Naive thymus-derived CD4-positive, alpha-beta T cell (primary cell): Measurements from ENCODE around the gene CERS6. TPM values are rescaled to one million over a fixed set of nuclear protein-coding genes. Genes with fewer than 3 reads are reported as not detected.
A peak's percentile ranks its signal among the peaks of the same experiment; 100 is the strongest.

Experiments used
- ATAC-seq: fragments of 150-1000 bp; cut with Tn5 transposase; 2 replicates; pipeline ENCODE4 v1.10.0; 2021; ENCODE audit warnings: mild to moderate bottlenecking, moderate library complexity
- CTCF ChIA-PET: fragments of 350-600 bp; sonication (Branson Sonifier 250); formaldehyde crosslinking; loops from one replicate; lab custom pipeline; 2021; ENCODE audit warnings: antibody characterized with exemption; lab: Charles Lee
- POLR2A ChIA-PET: fragments of 350-600 bp; sonication (Branson Sonifier 250); formaldehyde crosslinking; loops from one replicate; lab custom pipeline; 2021; ENCODE audit warnings: antibody characterized with exemption, inconsistent platforms; lab: Charles Lee
- DNase-seq, 9 donors: peaks; one replicate each; pipeline versions ENCODE4 v3.0.0 to v3.0.0-alpha.2; 2020 to 2022; ENCODE audit warnings: mixed read lengths in 1 of 9
- H3K27ac ChIP-seq: one replicate; pipeline ENCODE4 v1.7.0; 2013; ENCODE audit warnings: mild to moderate bottlenecking, low read depth, low read length, moderate library complexity
- H3K27me3 ChIP-seq, 2 donors: one replicate each; pipeline ENCODE4 v1.7.0; 2013; ENCODE audit warnings: low read length in 2 of 2, mild to moderate bottlenecking in 2 of 2, moderate library complexity in 2 of 2; ENCODE audit not compliant: control insufficient read depth in 2 of 2, insufficient read depth in 2 of 2
- H3K36me3 ChIP-seq, 3 experiments: 1 replicate in 2 of 3; 2 replicates in 1 of 3; pipeline ENCODE4 v1.7.0; 2013; ENCODE audit warnings: low read length in 3 of 3, mild to moderate bottlenecking in 3 of 3, moderate library complexity in 1 of 3; ENCODE audit not compliant: insufficient read depth in 3 of 3, control insufficient read depth in 2 of 3
- H3K4me1 ChIP-seq, 2 donors: one replicate each; pipeline ENCODE4 v1.7.0; 2013; ENCODE audit warnings: low read length in 2 of 2, mild to moderate bottlenecking in 2 of 2, moderate library complexity in 1 of 2; ENCODE audit not compliant: control insufficient read depth in 2 of 2, insufficient read depth in 2 of 2
- H3K4me3 ChIP-seq: 2 replicates; pipeline ENCODE4 v1.7.0; 2013; ENCODE audit warnings: mild to moderate bottlenecking, low read length
- H3K9me3 ChIP-seq, 3 experiments: 1 replicate in 2 of 3; 2 replicates in 1 of 3; pipeline ENCODE4 v1.7.0; 2013; ENCODE audit warnings: low read length in 3 of 3; ENCODE audit not compliant: control insufficient read depth in 2 of 3
- H3K27ac Mint-ChIP-seq, 9 donors: one replicate each; pipeline ENCODE4 v1.8.0; 2020 to 2022; ENCODE audit warnings: mixed read lengths in 9 of 9, mild to moderate bottlenecking in 8 of 9, moderate library complexity in 5 of 9, inconsistent platforms in 2 of 9
- H3K27me3 Mint-ChIP-seq, 5 donors: one replicate each; pipeline ENCODE4 v1.8.0; 2021 to 2022; ENCODE audit warnings: mixed read lengths in 5 of 5, mild to moderate bottlenecking in 1 of 5
- H3K36me3 Mint-ChIP-seq, 5 donors: one replicate each; pipeline ENCODE4 v1.8.0; 2020 to 2022; ENCODE audit warnings: mixed read lengths in 5 of 5, mild to moderate bottlenecking in 3 of 5, inconsistent platforms in 1 of 5
- H3K4me1 Mint-ChIP-seq, 7 donors: one replicate each; pipeline ENCODE4 v1.8.0; 2020 to 2022; ENCODE audit warnings: mixed read lengths in 7 of 7, mild to moderate bottlenecking in 3 of 7, inconsistent platforms in 1 of 7
- H3K4me3 Mint-ChIP-seq, 10 donors: one replicate each; pipeline ENCODE4 v1.8.0; 2020 to 2022; ENCODE audit warnings: mild to moderate bottlenecking in 10 of 10, mixed read lengths in 10 of 10, moderate library complexity in 6 of 10, inconsistent platforms in 2 of 10
- H3K9me3 Mint-ChIP-seq, 11 donors: one replicate each; pipeline ENCODE4 v1.8.0; 2020 to 2022; ENCODE audit warnings: mixed read lengths in 11 of 11, mild to moderate bottlenecking in 4 of 11, inconsistent platforms in 1 of 11, moderate library complexity in 1 of 11
- intact Hi-C, 2 donors: fragments of 100-400 bp; cut with micrococcal nuclease; formaldehyde crosslinking; loops; one replicate each; pipeline ENCODE4 v1.15.1; 2023
- polyA plus RNA-seq, 2 donors: library from polyadenylated mRNA; unstranded; fragments of 300-500 nt; fragmentation: Illumina TruSeq; gene quantifications; one replicate each; pipeline ENCODE4 v1.2.3, GENCODE V29; 2021
- total RNA-seq, 6 experiments: library from RNA in 5 of 6; stranded (reverse) in 5 of 6; gene quantifications; 1 replicate in 5 of 6; 2 replicates in 1 of 6; pipeline ENCODE4 v1.2.3 and lab custom pipeline; 2021 to 2026

CERS6 gene
- total and polyA plus RNA-seq, 7 experiments from 2014 or later, result 9.1 to 28.4 (median 19.7) TPM

GRCh38 chr2:168482269-168482668 lies 26.2 kb downstream of the CERS6 start:
- Histone ChIP-seq H3K9me3 (no peaks in the 10 kb centered on the region), H3K27ac (no peak overlapping the region), H3K4me3 (no peak overlapping the region), H3K27me3 (no peaks in the 10 kb centered on the region), H3K36me3 (no peaks in the 10 kb centered on the region), H3K4me1 (peaks cover 0 to 3% of the 10 kb centered on the region in 2 donors)
- ChIA-PET POLR2A (interaction anchor here (0.6 to 2.1 kb wide), 4 partner anchors 8 to 137 kb away, joined by 3 to 10 read pairs (median 4); no protein-coding TSS in a partner anchor), CTCF (interaction anchor here (1.1 to 1.6 kb wide), 2 partner anchors 21 to 136 kb away, joined by 3 to 6 read pairs; no protein-coding TSS in a partner anchor)
- Mint-ChIP-seq H3K27me3 (peaks cover 0 to 5% (median 0%) of the 10 kb centered on the region in 5 donors), H3K27ac (peak overlapping the region in 2 of 9 donors; percentile 11 to 23), H3K36me3 (peaks cover 0 to 19% (median 12%) of the 10 kb centered on the region in 5 donors), H3K9me3 (peaks cover 0 to 9% (median 3%) of the 10 kb centered on the region in 11 donors), H3K4me1 (peaks cover 8 to 91% (median 74%) of the 10 kb centered on the region in 7 donors), H3K4me3 (no peak overlapping the region)
- intact Hi-C loops, result loop anchor here in 1 of 2 donors (1.0 kb wide), 1 partner anchor 8 kb away; no protein-coding TSS in a partner anchor
- ATAC-seq (no peak), DNase-seq (no peak)

- no peaks in the 10 kb centered on the region for H3K9me3 ChIP-seq
- ATAC-seq, result no peak
- H3K4me1 ChIP-seq, result peaks cover 0 to 3% of the 10 kb centered on the region in 2 donors
- POLR2A ChIA-PET, result interaction anchor here (0.6 to 1.3 kb wide), 4 partner anchors 11 to 48 kb away, joined by 3 to 4 read pairs (median 3); no protein-coding TSS in a partner anchor
- Mint-ChIP-seq H3K36me3 (peaks cover 0 to 21% (median 12%) of the 10 kb centered on the region in 5 donors), H3K27ac (peak overlapping the region in 3 of 9 donors; percentile 8 to 65 (median 23)), H3K4me1 (peaks cover 5 to 83% (median 65%) of the 10 kb centered on the region in 7 donors), H3K9me3 (peaks cover 0 to 13% (median 3%) of the 10 kb centered on the region in 11 donors), H3K27me3 (peaks cover 0 to 5% (median 0%) of the 10 kb centered on the region in 5 donors), H3K4me3 (peak overlapping the region in 1 of 10 donors; percentile 26)
- intact Hi-C loops, result loop anchor here in 1 of 2 donors (1.0 kb wide), 1 partner anchor 7 kb away; no protein-coding TSS in a partner anchor
- H3K27ac ChIP-seq, result no peak overlapping the region
- CTCF ChIA-PET, result interaction anchor here (0.9 to 1.6 kb wide), 2 partner anchors 15 to 21 kb away, joined by 3 to 6 read pairs; no protein-coding TSS in a partner anchor
- H3K27me3 ChIP-seq, result no peaks in the 10 kb centered on the region
- no peak for DNase-seq
- H3K36me3 ChIP-seq, result no peaks in the 10 kb centered on the region
- no peak overlapping the region for H3K4me3 ChIP-seq
Measured at GRCh38 chr2:168482952-168483831, 27.1 kb downstream of the CERS6 start.

- POLR2A ChIA-PET, result interaction anchor here (0.8 kb wide), 1 partner anchor 30 kb away, joined by 5 read pairs; the partner anchor contains the start of gene CERS6
- no peak overlapping the region for H3K27ac ChIP-seq
- no peaks in the 10 kb centered on the region for H3K36me3 ChIP-seq
- H3K9me3 Mint-ChIP-seq, result peaks cover 0 to 18% (median 3%) of the 10 kb centered on the region in 11 donors
- H3K27ac Mint-ChIP-seq, result peak overlapping the region in 2 of 9 donors; percentile 26
- peaks cover 11 to 15% of the 10 kb centered on the region in 2 donors for H3K4me1 ChIP-seq
- ATAC-seq (no peak), DNase-seq (no peak)
- intact Hi-C loops, result no loop called here
- no peak overlapping the region for H3K4me3 Mint-ChIP-seq
- CTCF ChIA-PET, result no interaction called here
- peaks cover 27 to 84% (median 66%) of the 10 kb centered on the region in 7 donors for H3K4me1 Mint-ChIP-seq
- H3K27me3 ChIP-seq, result no peaks in the 10 kb centered on the region
- no peaks in the 10 kb centered on the region for H3K9me3 ChIP-seq
- peaks cover 0 to 5% (median 0%) of the 10 kb centered on the region in 5 donors for H3K27me3 Mint-ChIP-seq
- peaks cover 0 to 25% (median 12%) of the 10 kb centered on the region in 5 donors for H3K36me3 Mint-ChIP-seq
- H3K4me3 ChIP-seq, result no peak overlapping the region
Measured at GRCh38 chr2:168486477-168486876, 30.4 kb downstream of the CERS6 start.

- ChIA-PET POLR2A (interaction anchor here (0.6 to 2.0 kb wide), 10 partner anchors 9 to 107 kb away, joined by 3 to 10 read pairs (median 4); no protein-coding TSS in a partner anchor), CTCF (interaction anchor here (0.9 kb wide), 2 partner anchors 14 to 86 kb away, joined by 3 to 4 read pairs; no protein-coding TSS in a partner anchor)
- peaks cover 0 to 18% (median 4%) of the 10 kb centered on the region in 11 donors for H3K9me3 Mint-ChIP-seq
- H3K36me3 Mint-ChIP-seq, result peaks cover 0 to 33% (median 18%) of the 10 kb centered on the region in 5 donors
- intact Hi-C loops, result loop anchor here (1.0 to 10.0 kb wide), 10 partner anchors 8 to 143 kb away; partner anchors contain the start of gene CERS6 (in 1 of the 2)
- peaks cover 0 to 3% (median 0%) of the 10 kb centered on the region in 5 donors for H3K27me3 Mint-ChIP-seq
- H3K4me1 Mint-ChIP-seq, result peaks cover 24 to 87% (median 65%) of the 10 kb centered on the region in 7 donors
- peak in 8 of 9 donors; percentile 38 to 62 (median 44) for DNase-seq
- Histone ChIP-seq H3K4me1 (peaks cover 11 to 23% of the 10 kb centered on the region in 2 donors), H3K27ac (peak overlapping the region; percentile 55), H3K4me3 (peak overlapping the region; percentile 42), H3K27me3 (no peaks in the 10 kb centered on the region), H3K36me3 (no peaks in the 10 kb centered on the region), H3K9me3 (no peaks in the 10 kb centered on the region)
- H3K4me3 Mint-ChIP-seq, result peak overlapping the region; percentile 65 to 90 (median 74)
- H3K27ac Mint-ChIP-seq, result peak overlapping the region; percentile 77 to 91 (median 88)
- peak; percentile 85 for ATAC-seq
Measured at GRCh38 chr2:168490015-168490874, 34.2 kb downstream of the CERS6 start.

- Mint-ChIP-seq H3K9me3 (peaks cover 0 to 11% (median 1%) of the 10 kb centered on the region in 11 donors), H3K27ac (peak overlapping the region; percentile 77 to 91 (median 88)), H3K4me1 (peaks cover 31 to 88% (median 67%) of the 10 kb centered on the region in 7 donors), H3K4me3 (peak overlapping the region; percentile 65 to 90 (median 74)), H3K36me3 (peaks cover 3 to 33% (median 17%) of the 10 kb centered on the region in 5 donors), H3K27me3 (peaks cover 0 to 3% (median 0%) of the 10 kb centered on the region in 5 donors)
- H3K36me3 ChIP-seq, result no peaks in the 10 kb centered on the region
- CTCF ChIA-PET, result interaction anchor here (0.9 to 1.0 kb wide), 3 partner anchors 15 to 145 kb away, joined by 3 to 4 read pairs (median 3); no protein-coding TSS in a partner anchor
- intact Hi-C loops, result loop anchor here (1.0 to 10.0 kb wide), 10 partner anchors 7 to 144 kb away; partner anchors contain the start of gene CERS6 (in 1 of the 2)
- no peaks in the 10 kb centered on the region for H3K27me3 ChIP-seq
- POLR2A ChIA-PET, result interaction anchor here (0.7 to 2.0 kb wide), 7 partner anchors 10 to 106 kb away, joined by 3 to 10 read pairs (median 4); no protein-coding TSS in a partner anchor
- H3K9me3 ChIP-seq, result no peaks in the 10 kb centered on the region
- peak overlapping the region; percentile 42 for H3K4me3 ChIP-seq
- ATAC-seq, result peak; percentile 40
- peak overlapping the region; percentile 55 for H3K27ac ChIP-seq
- DNase-seq, result no peak
- H3K4me1 ChIP-seq, result peaks cover 11 to 28% of the 10 kb centered on the region in 2 donors
Measured at GRCh38 chr2:168490946-168491605, 35.0 kb downstream of the CERS6 start.
